ENCODE results near the gene GRIK1.
"Not testable (repeated sequence)": the region's sequence is repeated elsewhere in the genome, so short reads cannot be mapped to it uniquely, and the experiment has no call there.

Gene GRIK1

DNA sequence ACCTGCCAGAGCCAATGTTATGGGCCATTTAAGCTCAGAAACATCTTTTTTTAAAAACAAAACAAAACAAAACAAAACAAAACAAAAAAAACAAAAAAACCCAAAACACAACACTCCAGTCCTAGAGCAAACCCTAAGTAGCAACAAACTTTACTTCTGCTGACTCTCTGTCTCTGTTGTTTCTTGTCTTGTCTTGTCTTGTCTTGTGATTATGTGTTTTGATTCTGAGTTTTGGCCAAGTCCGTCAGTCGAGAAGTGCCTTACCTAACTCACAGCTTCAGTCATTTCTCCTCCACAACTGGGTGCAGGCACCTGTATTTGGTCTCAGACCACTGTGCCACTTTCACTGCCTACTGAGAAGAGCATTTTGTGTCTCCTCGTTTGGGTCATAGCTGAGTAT is 333.2 kb downstream of the GRIK1 start:
- DNase-seq (ENCODE audit: low read depth in 2 of 2): no peak

- not testable (repeated sequence) for DNase-seq (ENCODE audit: low read depth in 2 of 2)
These were observed 334.6 kb downstream of the GRIK1 start for GRCh38 chr21:29605219-29605618.

DNA sequence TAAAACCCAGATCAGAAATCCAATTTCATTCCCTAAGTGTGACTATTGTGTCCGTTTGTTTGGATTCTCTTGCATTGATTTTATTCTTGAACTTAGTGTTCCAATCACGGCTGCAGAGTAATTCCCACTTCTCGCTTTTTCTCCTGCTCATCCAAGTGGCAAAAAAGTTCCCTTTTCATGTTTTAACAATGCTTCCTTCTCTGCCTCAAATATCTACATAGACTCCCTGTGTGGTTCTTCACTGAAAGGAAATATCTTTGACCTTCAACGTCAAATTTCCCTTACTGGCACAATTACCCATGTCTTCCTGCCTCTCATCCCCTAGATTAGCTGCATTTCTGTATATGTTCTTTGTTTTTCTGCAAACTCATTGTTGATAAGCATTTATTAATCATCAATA is 335.7 kb downstream of the GRIK1 start:
- no peak for DNase-seq (ENCODE audit: low read depth in 2 of 2)

DNA sequence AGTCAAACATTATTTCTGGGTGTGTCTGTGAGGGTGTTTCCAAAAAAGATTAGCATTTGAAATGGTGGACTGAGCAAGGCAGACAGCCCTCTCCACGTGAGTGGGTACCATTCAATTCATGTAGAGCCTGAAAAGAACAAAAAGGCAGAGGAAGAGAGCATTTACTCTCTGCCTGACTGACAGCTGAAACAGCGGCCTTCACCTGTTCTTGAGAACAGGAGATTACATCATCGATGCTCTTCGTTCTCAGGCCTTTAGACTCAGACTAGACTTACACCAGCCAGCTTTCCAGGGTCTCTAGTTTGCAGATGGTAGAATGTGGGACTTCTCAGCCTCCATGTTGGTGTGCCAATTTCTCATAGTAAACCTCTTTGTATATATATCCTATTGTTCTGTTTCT is 338.7 kb downstream of the GRIK1 start:
- DNase-seq (ENCODE audit: low read depth in 2 of 2): no peak

DNA sequence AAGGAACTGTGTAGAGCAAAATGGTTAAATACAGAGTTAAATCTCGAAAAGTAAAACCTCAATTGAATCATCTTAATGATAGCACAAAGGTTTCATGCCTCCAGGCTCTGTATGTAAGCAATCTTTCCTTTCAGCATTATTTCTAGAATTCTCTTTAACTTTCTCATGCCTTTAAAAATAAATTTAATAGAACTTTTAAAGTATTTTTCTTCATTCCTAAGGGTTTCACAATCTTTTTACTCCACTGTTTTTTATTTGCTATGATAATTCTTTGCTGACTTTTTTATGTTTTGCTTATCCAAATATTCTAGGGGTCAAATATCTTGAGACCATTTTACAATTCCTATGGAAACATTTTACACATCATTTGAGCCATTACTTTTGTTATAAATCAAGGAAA is 353.1 kb downstream of the GRIK1 start:
- DNase-seq (ENCODE audit: low read depth in 2 of 2): no peak

DNA sequence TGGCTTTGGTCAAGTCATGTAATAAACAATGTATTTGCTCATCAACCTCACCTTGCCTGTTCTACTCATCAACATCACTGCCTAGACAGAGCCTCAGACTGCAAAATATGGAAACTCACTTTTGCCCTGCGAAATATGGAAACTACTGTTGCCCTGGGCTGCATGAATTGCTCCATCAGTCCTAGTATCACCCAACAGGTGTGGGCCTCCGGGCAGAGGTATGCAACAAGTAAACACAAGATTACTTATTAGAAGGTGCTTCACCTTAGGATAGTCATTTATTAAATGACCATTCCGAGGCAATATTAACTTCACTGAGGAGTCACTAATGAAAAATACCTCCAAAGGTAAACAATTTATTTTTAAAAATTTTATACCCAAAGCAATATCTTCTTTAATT is 354.3 kb downstream of the GRIK1 start:
- DNase-seq (ENCODE audit: low read depth in 2 of 2): no peak

GRCh38 chr21:29583424-29583924 is 356.3 kb downstream of the GRIK1 start:
- DNase-seq (ENCODE audit: low read depth in 2 of 2): no peak

DNA sequence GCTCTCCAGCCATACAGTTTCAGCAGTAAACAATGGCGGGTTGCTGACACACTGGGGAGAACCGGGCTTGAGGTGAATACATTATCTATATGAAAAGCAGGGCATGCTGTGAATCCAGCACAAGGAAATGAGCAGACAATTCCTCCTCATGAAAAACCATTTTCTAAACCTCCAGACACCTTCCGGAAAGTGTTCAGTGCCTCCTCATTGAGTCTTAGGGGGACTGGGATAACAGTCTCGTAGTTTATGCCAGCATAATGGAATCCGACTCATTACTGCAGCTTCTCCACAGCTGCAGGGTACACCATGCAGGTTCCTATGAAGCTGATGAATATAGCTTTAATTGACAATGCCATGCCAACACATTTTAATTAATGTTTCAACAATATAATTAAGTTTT is 356.9 kb downstream of the GRIK1 start:
- DNase-seq (ENCODE audit: low read depth in 2 of 2): no peak

GRCh38 chr21:29581393-29581792 is 358.4 kb downstream of the GRIK1 start:
- no peak for DNase-seq (ENCODE audit: low read depth in 2 of 2)

DNA sequence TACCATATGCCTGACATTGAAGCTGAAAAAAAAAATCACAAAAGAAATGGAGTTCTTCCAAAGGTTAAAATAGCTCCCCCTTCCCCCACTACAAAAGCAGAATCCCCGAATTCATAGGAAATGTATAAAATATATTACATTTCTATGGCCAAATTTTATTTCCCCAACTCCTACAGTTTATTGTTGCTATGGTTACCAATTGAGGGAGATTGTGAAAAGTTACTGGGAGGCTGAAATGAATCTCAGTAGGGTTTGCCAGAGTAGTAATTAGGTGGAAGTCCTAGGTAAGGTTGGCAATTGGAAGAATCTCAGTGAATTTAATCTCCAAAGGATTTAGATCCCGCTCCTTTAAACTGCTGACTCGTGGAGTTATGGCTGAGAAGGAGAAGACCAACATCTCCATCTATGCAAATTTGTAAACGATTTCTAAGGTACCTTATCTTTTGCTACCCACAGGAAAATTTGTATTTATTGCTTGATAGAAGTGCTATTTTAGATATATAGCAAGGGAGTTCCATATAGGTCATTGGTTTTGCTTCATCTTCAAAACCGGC is 359.0 kb downstream of the GRIK1 start:
- no peak for DNase-seq (ENCODE audit: low read depth in 2 of 2)

DNA sequence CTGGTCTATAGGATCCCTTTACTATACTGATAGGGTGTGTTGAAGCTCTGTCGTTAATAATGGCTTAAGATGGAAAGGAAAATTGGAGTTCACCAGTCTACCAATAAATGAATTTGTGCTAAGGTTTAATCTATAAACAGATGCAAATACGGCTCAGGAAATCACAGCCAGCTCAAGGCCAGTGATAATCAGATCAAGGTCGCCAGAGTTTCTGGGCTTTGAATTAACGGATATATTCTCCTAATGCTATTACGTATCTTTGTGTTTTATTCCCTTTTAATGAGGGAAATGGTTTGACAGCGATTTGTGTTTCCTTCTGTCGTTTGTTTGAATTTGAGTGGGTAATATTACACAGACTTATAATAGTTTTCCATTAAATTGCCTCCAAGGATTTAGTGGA is 361.5 kb downstream of the GRIK1 start:
- no peak for DNase-seq (ENCODE audit: low read depth in 2 of 2)

GRCh38 chr21:29571949-29572348 is 367.8 kb downstream of the GRIK1 start:
- no peak for DNase-seq (ENCODE audit: low read depth in 2 of 2)

DNA sequence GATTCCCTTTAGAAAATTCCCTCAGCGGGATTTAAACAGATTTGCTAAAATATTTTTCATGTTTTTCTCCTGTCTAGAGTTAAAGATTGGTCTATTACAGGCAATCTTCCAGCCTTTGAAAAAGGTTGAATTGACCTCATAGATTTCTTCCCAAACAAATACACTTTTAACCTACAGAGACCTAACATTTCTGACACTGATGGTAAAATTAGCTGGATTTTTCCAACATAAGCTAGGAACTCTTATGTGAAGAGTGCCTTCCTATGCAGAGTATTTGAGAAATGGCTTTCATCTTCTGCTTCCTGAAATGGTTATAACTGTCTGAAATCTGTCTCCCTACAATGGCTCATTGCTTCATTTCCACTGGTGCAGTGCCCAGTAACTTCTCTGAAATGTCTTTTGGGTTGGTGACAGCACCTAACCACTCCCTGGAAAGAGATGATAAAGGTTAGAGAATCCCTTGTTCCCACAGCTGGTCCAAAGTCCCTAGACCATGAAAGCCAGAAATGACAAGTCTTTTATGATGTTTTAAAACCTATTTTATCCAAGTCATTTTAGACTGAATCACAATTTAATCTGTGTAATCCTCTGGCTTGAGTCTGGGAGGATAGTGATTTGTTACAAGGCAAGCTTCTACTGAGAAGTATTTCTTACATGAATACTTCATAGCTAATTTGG is 371.6 kb downstream of the GRIK1 start:
- DNase-seq (ENCODE audit: low read depth in 2 of 2): no peak

- DNase-seq (ENCODE audit: low read depth in 2 of 2): no peak
These were observed 381.7 kb downstream of the GRIK1 start for GRCh38 chr21:29557931-29558725.

- DNase-seq (ENCODE audit: low read depth in 2 of 2): no peak
These were observed 382.6 kb downstream of the GRIK1 start for GRCh38 chr21:29557200-29557599.

GRCh38 chr21:29555601-29556000 is 384.2 kb downstream of the GRIK1 start:
- DNase-seq (ENCODE audit: low read depth in 2 of 2): no peak

DNA sequence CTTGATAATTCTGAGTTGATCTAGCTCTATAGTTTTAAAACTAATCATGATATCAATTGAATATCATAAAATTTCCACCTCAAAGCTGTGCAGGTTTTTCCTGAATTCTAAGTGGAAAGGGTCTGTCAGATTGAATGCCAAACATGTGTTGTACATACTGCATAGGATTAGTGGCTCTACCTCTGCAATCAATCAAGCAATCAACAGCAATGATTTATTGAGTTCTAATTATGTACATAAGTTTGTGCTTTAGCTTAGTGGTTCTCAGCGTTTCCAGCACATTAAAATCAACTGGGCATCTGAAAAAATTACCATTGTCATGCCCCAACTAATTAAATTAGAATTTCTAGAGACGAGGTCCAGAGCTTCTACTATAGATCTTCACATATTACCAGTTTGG is 389.6 kb downstream of the GRIK1 start:
- no peak for DNase-seq (ENCODE audit: low read depth in 2 of 2)

DNA sequence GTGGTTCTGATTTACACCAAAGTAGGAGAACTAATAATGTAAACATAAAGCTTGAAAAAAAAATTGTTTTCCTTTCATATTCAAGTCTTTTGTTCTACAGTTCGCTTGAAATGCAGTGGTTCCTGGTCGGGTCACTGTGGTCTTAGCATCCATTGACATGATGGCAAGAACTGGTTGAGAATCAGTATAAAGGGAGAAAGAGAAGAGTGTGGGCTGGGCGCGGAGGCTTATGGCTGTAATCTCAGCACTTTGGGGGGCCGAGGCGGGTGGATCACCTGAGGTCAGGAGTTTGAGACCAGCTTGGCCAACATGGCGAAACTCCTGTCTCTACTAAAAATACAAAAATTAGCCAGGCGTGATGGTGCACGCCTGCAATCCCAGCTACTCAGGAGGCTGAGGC is 390.2 kb downstream of the GRIK1 start:
- no peak for DNase-seq (ENCODE audit: low read depth in 2 of 2)

DNA sequence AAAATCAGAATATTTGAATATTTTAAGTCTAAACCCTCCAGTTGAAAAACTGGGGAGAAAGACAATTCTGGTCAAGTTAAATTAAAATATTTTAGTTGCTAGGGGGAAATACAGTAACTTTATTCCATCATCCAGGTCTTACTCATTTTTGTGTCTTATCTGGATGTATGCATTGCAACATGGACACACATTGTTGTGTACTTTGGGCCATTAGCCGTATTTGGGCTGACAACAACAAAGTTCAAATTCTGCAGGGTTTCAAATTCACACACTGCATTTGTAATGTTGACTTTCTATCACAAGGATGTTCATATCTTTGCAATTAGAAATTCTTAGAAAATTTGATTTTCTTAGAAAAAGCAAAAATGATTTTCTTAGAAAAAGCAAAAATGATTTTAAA is 391.8 kb downstream of the GRIK1 start:
- no peak for DNase-seq (ENCODE audit: low read depth in 2 of 2)

DNA sequence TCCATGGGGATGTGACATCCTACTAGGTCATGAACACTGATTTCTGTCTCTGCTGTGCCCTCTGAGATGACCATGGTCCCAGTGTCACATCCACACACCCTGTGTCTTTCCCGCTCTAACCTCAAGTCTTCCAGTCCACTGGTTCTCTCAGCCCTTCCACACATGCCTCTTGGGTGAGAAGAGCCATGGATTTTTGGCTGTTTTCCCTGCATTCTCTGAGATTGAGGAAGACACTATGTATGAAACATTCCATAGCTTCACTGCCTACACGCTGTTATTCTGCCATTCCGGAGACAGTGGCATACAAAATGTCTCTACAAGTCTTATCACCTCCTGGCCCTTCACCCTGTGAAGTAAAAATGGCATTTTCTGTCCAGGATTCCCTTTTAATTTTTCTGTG is 393.7 kb downstream of the GRIK1 start:
- DNase-seq (ENCODE audit: low read depth in 2 of 2): no peak

GRCh38 chr21:29540289-29540688 is 399.5 kb downstream of the GRIK1 start:
- no peak for DNase-seq (ENCODE audit: low read depth in 2 of 2)

DNA sequence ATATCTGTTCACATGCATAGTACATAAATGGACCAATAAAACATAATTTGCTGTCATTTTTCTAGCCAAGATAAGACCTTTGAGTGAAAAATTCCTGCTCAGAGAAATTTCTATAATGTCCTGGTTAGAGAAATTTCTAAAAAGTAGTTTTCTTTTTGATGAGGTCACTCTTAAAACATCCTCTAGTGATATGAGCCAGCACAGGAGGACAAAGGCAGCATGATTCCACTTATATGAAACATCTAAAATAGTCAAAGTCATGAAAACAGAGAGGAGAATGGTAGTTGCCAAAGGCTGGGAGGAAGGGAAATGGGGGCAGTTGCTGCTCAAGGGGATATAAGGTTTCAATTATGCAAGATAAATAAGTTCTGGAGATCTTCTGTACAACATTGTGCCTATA is 401.7 kb downstream of the GRIK1 start:
- no peak for DNase-seq (ENCODE audit: low read depth in 2 of 2)

- no peak for DNase-seq (ENCODE audit: low read depth in 2 of 2)
These were observed 405.3 kb downstream of the GRIK1 start for GRCh38 chr21:29534448-29534847.

Data from stimulated activated CD8-positive, alpha-beta memory T cell treated with anti-CD3 and anti-CD28 coated beads, Interleukin-7, amount 100 ng/mL, for 4 hours (primary cell).